H9 (cell line): ENCODE measurements around the gene ABTB1. TPM values are rescaled to one million over a fixed set of nuclear protein-coding genes. Genes with fewer than 3 reads are reported as not detected.

Experiments used
- DNase-seq: peaks from one replicate; pipeline ENCODE4 v3.0.0-alpha.2; 2017
- H2AFZ ChIP-seq: one replicate; pipeline ENCODE4 v1.6.1; 2013; ENCODE audit warnings: mild to moderate bottlenecking, low read length, control low read depth, moderate library complexity
- H2AK5ac ChIP-seq: 2 replicates; pipeline ENCODE4 v1.6.1; 2013; ENCODE audit warnings: low read length, control low read depth, mixed read lengths; ENCODE audit not compliant: insufficient read length
- H2BK120ac ChIP-seq: one replicate; pipeline ENCODE4 v1.6.1; 2013; ENCODE audit warnings: low read depth, mild to moderate bottlenecking, low read length, control low read depth, inconsistent platforms; ENCODE audit not compliant: poor library complexity, severe bottlenecking
- H2BK12ac ChIP-seq: 2 replicates; pipeline ENCODE4 v1.6.1; 2013; ENCODE audit warnings: low read length, control low read depth, mixed read lengths, low read depth; ENCODE audit not compliant: insufficient read length
- H2BK15ac ChIP-seq: 2 replicates; pipeline ENCODE4 v1.6.1; 2013; ENCODE audit warnings: low read depth, low read length, control low read depth
- H2BK20ac ChIP-seq: one replicate; pipeline ENCODE4 v1.6.1; 2013; ENCODE audit warnings: low read depth, mild to moderate bottlenecking, low read length, control low read depth, inconsistent platforms; ENCODE audit not compliant: poor library complexity, severe bottlenecking
- H2BK5ac ChIP-seq: 2 replicates; pipeline ENCODE4 v1.6.1; 2013; ENCODE audit warnings: low read length, control low read depth, mixed read lengths; ENCODE audit not compliant: insufficient read length
- H3K14ac ChIP-seq: 2 replicates; pipeline ENCODE4 v1.6.1; 2013; ENCODE audit warnings: low read length, control low read depth; ENCODE audit not compliant: insufficient read depth
- H3K18ac ChIP-seq: 2 replicates; pipeline ENCODE4 v1.6.1; 2013; ENCODE audit warnings: low read depth, mild to moderate bottlenecking, mixed read lengths, low read length, control low read depth; ENCODE audit not compliant: insufficient read length
- H3K23ac ChIP-seq: 2 replicates; pipeline ENCODE4 v1.6.1; 2013; ENCODE audit warnings: low read length, control low read depth, mixed read lengths, low read depth; ENCODE audit not compliant: insufficient read length
- H3K23me2 ChIP-seq: 2 replicates; pipeline ENCODE4 v1.6.1; 2013; ENCODE audit warnings: low read depth, mild to moderate bottlenecking, mixed read lengths, low read length, control low read depth; ENCODE audit not compliant: insufficient read length, poor library complexity, severe bottlenecking
- H3K27ac ChIP-seq: 2 replicates; pipeline ENCODE4 v1.5.1; 2013; ENCODE audit warnings: low read length, control low read depth, mixed read lengths, low read depth; ENCODE audit not compliant: insufficient read length
- H3K27me3 ChIP-seq: 2 replicates; pipeline ENCODE4 v1.6.1; 2013; ENCODE audit warnings: low read length, control low read depth, inconsistent platforms; ENCODE audit not compliant: insufficient read depth
- H3K4ac ChIP-seq: 2 replicates; pipeline ENCODE4 v1.6.1; 2013; ENCODE audit warnings: low read depth, mild to moderate bottlenecking, control low read depth, inconsistent platforms, low read length, moderate library complexity
- H3K4me1 ChIP-seq: 2 replicates; pipeline ENCODE4 v1.6.1; 2013; ENCODE audit warnings: low read length, control low read depth, inconsistent platforms; ENCODE audit not compliant: insufficient read depth
- H3K4me2 ChIP-seq: 2 replicates; pipeline ENCODE4 v1.6.1; 2013; ENCODE audit warnings: low read length, control low read depth, mixed read lengths; ENCODE audit not compliant: insufficient read length, insufficient read depth
- H3K56ac ChIP-seq: 2 replicates; pipeline ENCODE4 v1.6.1; 2013; ENCODE audit warnings: low read depth, mild to moderate bottlenecking, mixed read lengths, low read length, control low read depth; ENCODE audit not compliant: insufficient read length
- H3K79me1 ChIP-seq: 2 replicates; pipeline ENCODE4 v1.6.1; 2013; ENCODE audit warnings: low read depth, mild to moderate bottlenecking, moderate library complexity, low read length, control low read depth, inconsistent platforms; ENCODE audit not compliant: insufficient read depth, poor library complexity, severe bottlenecking
- H3K79me2 ChIP-seq: 2 replicates; pipeline ENCODE4 v1.6.1; 2013; ENCODE audit warnings: low read length, control low read depth, inconsistent platforms; ENCODE audit not compliant: insufficient read depth
- H3K9ac ChIP-seq: 2 replicates; pipeline ENCODE4 v1.6.1; 2013; ENCODE audit warnings: low read length, control low read depth, mixed read lengths; ENCODE audit not compliant: insufficient read length; ENCODE audit errors: extremely low read depth
- H3K9me3 ChIP-seq: one replicate; pipeline ENCODE4 v1.6.1; 2013; ENCODE audit warnings: low read depth, low read length, inconsistent platforms; ENCODE audit not compliant: control insufficient read depth
- H3T11ph ChIP-seq: one replicate; pipeline ENCODE4 v1.6.1; 2013; ENCODE audit warnings: mild to moderate bottlenecking, low read length, control low read depth, inconsistent platforms
- H4K20me1 ChIP-seq: one replicate; pipeline ENCODE4 v1.6.1; 2013; ENCODE audit not compliant: control insufficient read depth, insufficient read length, insufficient read depth
- H4K5ac ChIP-seq: 2 replicates; pipeline ENCODE4 v1.6.1; 2013; ENCODE audit warnings: low read depth, mild to moderate bottlenecking, mixed read lengths, low read length, control low read depth; ENCODE audit not compliant: insufficient read length
- H4K8ac ChIP-seq: replicated peaks from 2 replicates; pipeline ENCODE4 v1.6.1; 2013; ENCODE audit warnings: low read length, control low read depth, mixed read lengths, low read depth; ENCODE audit not compliant: insufficient read length
- H4K91ac ChIP-seq: 2 replicates; pipeline ENCODE4 v1.6.1; 2013; ENCODE audit warnings: low read depth, mild to moderate bottlenecking, moderate library complexity, mixed read lengths, low read length, control low read depth; ENCODE audit not compliant: insufficient read length
- H3K27ac Mint-ChIP-seq, 3 experiments: 2 replicates in 2 of 3; 3 replicates in 1 of 3; pipeline ENCODE4 v1.8.0; 2020 to 2021; ENCODE audit warnings: mixed read lengths in 3 of 3, mild to moderate bottlenecking in 1 of 3, moderate library complexity in 1 of 3
- H3K27me3 Mint-ChIP-seq: 2 replicates; pipeline ENCODE4 v1.8.0; 2021; ENCODE audit warnings: low read depth, mild to moderate bottlenecking, moderate library complexity, mixed read lengths
- H3K36me3 Mint-ChIP-seq, 3 experiments: 2 replicates in 2 of 3; 3 replicates in 1 of 3; pipeline ENCODE4 v1.8.0; 2020 to 2021; ENCODE audit warnings: low read depth in 3 of 3, mixed read lengths in 3 of 3; ENCODE audit not compliant: insufficient read depth in 1 of 3
- H3K4me1 Mint-ChIP-seq, 2 experiments: 2 replicates each; pipeline ENCODE4 v1.8.0; 2020; ENCODE audit warnings: mixed read lengths in 2 of 2
- H3K4me3 Mint-ChIP-seq, 2 experiments: 2 replicates in 1 of 2; 3 replicates in 1 of 2; pipeline ENCODE4 v1.8.0; 2020 to 2021; ENCODE audit warnings: mild to moderate bottlenecking in 2 of 2, mixed read lengths in 2 of 2, moderate library complexity in 1 of 2
- H3K9me3 Mint-ChIP-seq, 2 experiments: 2 replicates in 1 of 2; 3 replicates in 1 of 2; pipeline ENCODE4 v1.8.0; 2020; ENCODE audit warnings: mild to moderate bottlenecking in 2 of 2, mixed read lengths in 2 of 2, moderate library complexity in 1 of 2
- CTCF ChIP-seq: fragments of 200-600 bp; sonication (generic); conservative IDR thresholded peaks from 3 replicates; pipeline ENCODE4 v1.8.0; 2021; ENCODE audit warnings: antibody characterized with exemption, mild to moderate bottlenecking
- WGBS: extraction: QIAGEN DNeasy Blood & Tissue Kit; methylation state at CpG from one replicate; pipeline ENCODE4 v1.1.7; 2013; ENCODE audit warnings: missing lambda C conversion rate, low lambda C conversion rate, mixed read lengths; ENCODE audit not compliant: insufficient read length; ENCODE audit errors: extremely low coverage; 5-methylcytosine and 5-hydroxymethylcytosine counted together
- total RNA-seq: library from RNA; stranded (reverse); gene quantifications from 2 replicates; pipeline ENCODE4 v1.2.1, GENCODE V29; 2021

Gene ABTB1
- total RNA-seq, 1 experiment from 2014 or later: 6.2 TPM

GRCh38 chr3:127714125-127714571, 41.4 kb downstream of the ABTB1 start:
- no peak overlapping the region for H4K91ac ChIP-seq
- no peaks in the 10 kb centered on the region for H3K9me3 Mint-ChIP-seq
- no peak for TF ChIP-seq CTCF
- no peaks in the 10 kb centered on the region for H3K36me3 Mint-ChIP-seq
- no CpG with 5 or more reads among the region's 10 CpGs for WGBS
- peaks cover 24% of the 10 kb centered on the region for H3K27me3 Mint-ChIP-seq
- H3K56ac ChIP-seq: no peak overlapping the region
- H4K8ac ChIP-seq: no peak overlapping the region
- H3K4ac ChIP-seq: no peak overlapping the region
- no peak overlapping the region for H2BK5ac ChIP-seq
- H3K4me3 Mint-ChIP-seq: no peak overlapping the region
- H3K18ac ChIP-seq: no peak overlapping the region
- no peaks in the 10 kb centered on the region for H3K23me2 ChIP-seq
- no peak overlapping the region for H4K5ac ChIP-seq
- H3K27me3 ChIP-seq: no peaks in the 10 kb centered on the region
- no peak overlapping the region for H3K27ac Mint-ChIP-seq
- H3K79me1 ChIP-seq: no peaks in the 10 kb centered on the region
- H3K9me3 ChIP-seq: no peaks in the 10 kb centered on the region
- H4K20me1 ChIP-seq: no peaks in the 10 kb centered on the region
- H2AK5ac ChIP-seq: no peak overlapping the region
- no peak overlapping the region for H3K27ac ChIP-seq
- H3T11ph ChIP-seq: no peak overlapping the region
- no peak overlapping the region for H2BK12ac ChIP-seq
- no peak overlapping the region for H3K23ac ChIP-seq
- H2AFZ ChIP-seq: no peak overlapping the region
- no peak overlapping the region for H2BK20ac ChIP-seq
- peaks cover 24 to 30% of the 10 kb centered on the region in 2 experiments for H3K4me1 Mint-ChIP-seq
- no peak overlapping the region for H3K4me2 ChIP-seq
- H3K4me1 ChIP-seq: peaks cover 4% of the 10 kb centered on the region; the same call in 1 of the 2 replicates
- H3K9ac ChIP-seq: no peak overlapping the region
- no peak overlapping the region for H2BK15ac ChIP-seq
- no peak overlapping the region for H2BK120ac ChIP-seq
- DNase-seq: no peak
- no peak overlapping the region for H3K14ac ChIP-seq
- H3K79me2 ChIP-seq: no peaks in the 10 kb centered on the region
